Measurements from ENCODE around the gene POP7.

The POP7 gene

DNA sequence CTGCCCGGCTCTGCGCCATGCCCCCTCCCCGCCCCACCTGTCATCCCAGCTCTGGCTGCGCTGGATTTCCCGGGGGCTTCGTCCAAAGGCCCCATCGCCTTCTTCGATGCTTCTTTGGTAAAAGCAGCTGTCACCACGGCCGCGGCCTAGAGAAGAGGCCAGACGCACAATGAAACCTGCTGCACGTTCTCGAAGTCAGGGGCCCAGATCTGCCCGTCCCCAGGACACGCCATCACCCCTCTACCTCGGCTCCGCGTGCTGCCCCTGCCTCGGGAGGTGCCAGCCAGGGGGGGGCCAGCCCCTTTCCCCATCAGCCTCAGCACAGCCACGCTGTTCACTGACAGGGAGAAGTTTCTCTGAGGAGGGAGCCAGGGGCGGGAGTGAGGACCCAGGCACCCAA lies 18.7 kb upstream of the POP7 start:
- Histone ChIP-seq H3K9me2 (replicated peaks; ENCODE audit: low read depth, low read length) (no peaks in the 10 kb centered on the region), H3K79me2 (ENCODE audit: insufficient read depth, low read length) (peaks cover 45% of the 10 kb centered on the region), H4K20me1 (ENCODE audit: insufficient read depth, low read length, poor library complexity, severe bottlenecking) (peaks cover 54% of the 10 kb centered on the region), H3K4me2 (ENCODE audit: low read depth, low read length, poor library complexity, severe bottlenecking) (no peak overlapping the region), H2AFZ (ENCODE audit: low read length) (no peak overlapping the region), H3K36me3 (ENCODE audit: insufficient read depth, low read length) (peaks cover 58% of the 10 kb centered on the region; the same call in 1 of the 2 replicates), H3F3A (ENCODE audit: low read depth) (no peaks in the 10 kb centered on the region), H3K27me3 (ENCODE audit: insufficient read depth, low read length, poor library complexity, severe bottlenecking) (no peaks in the 10 kb centered on the region), H3K9me3 (ENCODE audit: insufficient read depth, low read depth, low read length) (no peaks in the 10 kb centered on the region), H3K4me3 (ENCODE audit: low read length, poor library complexity, severe bottlenecking) (no peak overlapping the region), H3K9ac (ENCODE audit: low read depth, low read length, poor library complexity, severe bottlenecking) (no peak overlapping the region), H3K4me1 (ENCODE audit: insufficient read depth, low read length, poor library complexity, severe bottlenecking) (peaks cover 24% of the 10 kb centered on the region)
- TF ChIP-seq, protein P1, sequence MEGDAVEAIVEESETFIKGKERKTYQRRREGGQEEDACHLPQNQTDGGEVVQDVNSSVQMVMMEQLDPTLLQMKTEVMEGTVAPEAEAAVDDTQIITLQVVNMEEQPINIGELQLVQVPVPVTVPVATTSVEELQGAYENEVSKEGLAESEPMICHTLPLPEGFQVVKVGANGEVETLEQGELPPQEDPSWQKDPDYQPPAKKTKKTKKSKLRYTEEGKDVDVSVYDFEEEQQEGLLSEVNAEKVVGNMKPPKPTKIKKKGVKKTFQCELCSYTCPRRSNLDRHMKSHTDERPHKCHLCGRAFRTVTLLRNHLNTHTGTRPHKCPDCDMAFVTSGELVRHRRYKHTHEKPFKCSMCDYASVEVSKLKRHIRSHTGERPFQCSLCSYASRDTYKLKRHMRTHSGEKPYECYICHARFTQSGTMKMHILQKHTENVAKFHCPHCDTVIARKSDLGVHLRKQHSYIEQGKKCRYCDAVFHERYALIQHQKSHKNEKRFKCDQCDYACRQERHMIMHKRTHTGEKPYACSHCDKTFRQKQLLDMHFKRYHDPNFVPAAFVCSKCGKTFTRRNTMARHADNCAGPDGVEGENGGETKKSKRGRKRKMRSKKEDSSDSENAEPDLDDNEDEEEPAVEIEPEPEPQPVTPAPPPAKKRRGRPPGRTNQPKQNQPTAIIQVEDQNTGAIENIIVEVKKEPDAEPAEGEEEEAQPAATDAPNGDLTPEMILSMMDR (conservative IDR thresholded peaks at IDR 0.05; ENCODE audit: low read length) = no peak
- no peak for TF ChIP-seq EZH2phosphoT487 (IDR thresholded peaks at IDR 0.05; ENCODE audit: borderline replicate concordance)

DNA sequence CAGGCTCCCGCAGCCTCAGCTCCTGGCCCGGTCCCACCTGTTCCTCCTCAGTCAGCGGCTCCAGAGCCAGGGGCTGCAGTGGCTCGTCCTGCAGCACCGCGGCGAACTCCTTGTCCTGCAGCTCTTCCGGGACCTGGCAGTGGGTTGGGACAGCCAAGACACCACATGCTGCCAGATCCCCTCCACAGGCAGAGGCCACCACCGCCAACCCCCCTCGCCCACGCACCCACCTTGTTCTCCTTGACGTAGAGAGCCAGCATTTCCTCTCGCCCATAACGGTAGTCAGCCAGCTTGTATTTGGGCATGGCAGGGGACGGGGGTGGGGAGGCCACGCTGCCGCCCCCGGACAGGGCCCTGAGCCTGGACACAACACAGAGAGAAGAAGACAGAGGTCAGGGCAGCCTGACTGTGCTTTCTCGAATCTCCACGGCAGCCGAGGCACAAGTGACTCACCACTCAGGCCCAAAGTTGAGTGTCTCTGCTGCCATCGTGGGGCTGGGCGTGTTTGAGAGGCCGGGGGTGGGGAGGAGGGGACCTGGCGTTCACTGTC lies 18.1 kb upstream of the POP7 start:
- H3K9me2 ChIP-seq (replicated peaks; ENCODE audit: low read depth, low read length) = no peaks in the 10 kb centered on the region
- no peaks in the 10 kb centered on the region for H3K27me3 ChIP-seq (ENCODE audit: insufficient read depth, low read length, poor library complexity, severe bottlenecking)
- H3K36me3 ChIP-seq (ENCODE audit: insufficient read depth, low read length) = peaks cover 53% of the 10 kb centered on the region; the same call in 1 of the 2 replicates
- peaks cover 59% of the 10 kb centered on the region for H4K20me1 ChIP-seq (ENCODE audit: insufficient read depth, low read length, poor library complexity, severe bottlenecking)
- H3K79me2 ChIP-seq (ENCODE audit: insufficient read depth, low read length) = peaks cover 51% of the 10 kb centered on the region
- TF ChIP-seq EZH2phosphoT487 (IDR thresholded peaks at IDR 0.05; ENCODE audit: borderline replicate concordance) = no peak
- TF ChIP-seq, protein P1 (conservative IDR thresholded peaks at IDR 0.05; ENCODE audit: low read length) = no peak
- H3K4me2 ChIP-seq (ENCODE audit: low read depth, low read length, poor library complexity, severe bottlenecking) = no peak overlapping the region
- H3K9ac ChIP-seq (ENCODE audit: low read depth, low read length, poor library complexity, severe bottlenecking) = no peak overlapping the region
- peaks cover 30% of the 10 kb centered on the region for H3K4me1 ChIP-seq (ENCODE audit: insufficient read depth, low read length, poor library complexity, severe bottlenecking)
- H3K9me3 ChIP-seq (ENCODE audit: insufficient read depth, low read depth, low read length) = no peaks in the 10 kb centered on the region
- H3F3A ChIP-seq (ENCODE audit: low read depth) = no peaks in the 10 kb centered on the region
- H3K4me3 ChIP-seq (ENCODE audit: low read length, poor library complexity, severe bottlenecking) = no peak overlapping the region
- H2AFZ ChIP-seq (ENCODE audit: low read length) = no peak overlapping the region

DNA sequence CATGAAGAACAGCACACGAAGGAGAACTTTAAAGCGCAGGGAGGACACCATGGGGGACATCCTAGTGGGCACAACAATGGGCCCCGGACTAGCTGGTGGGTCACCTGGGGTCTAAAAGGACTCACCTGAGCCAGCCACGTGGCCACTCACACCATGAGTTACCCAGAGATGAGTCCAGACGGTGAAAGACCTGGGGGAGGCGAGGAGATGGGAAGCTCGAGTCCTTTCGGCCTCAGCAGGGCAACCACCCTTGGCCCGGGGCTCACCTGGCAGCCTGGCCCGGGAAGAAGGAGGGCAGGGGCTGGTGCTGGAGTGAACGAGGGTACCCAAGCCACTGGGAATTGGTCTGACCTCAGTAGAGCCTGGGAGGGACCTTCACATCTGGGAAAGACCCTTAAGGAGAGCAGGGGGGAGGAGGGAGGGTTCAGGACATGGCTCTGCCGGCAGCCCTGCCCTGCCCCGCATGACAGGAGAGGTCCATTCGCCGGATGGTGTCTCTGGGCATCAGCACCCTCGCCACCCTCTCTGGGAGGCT lies 17.5 kb upstream of the POP7 start:
- no peak overlapping the region for H3K4me3 ChIP-seq (ENCODE audit: low read length, poor library complexity, severe bottlenecking)
- peak overlapping the region; percentile 35 for H3K9ac ChIP-seq (ENCODE audit: low read depth, low read length, poor library complexity, severe bottlenecking)
- H3K79me2 ChIP-seq (ENCODE audit: insufficient read depth, low read length) = peaks cover 57% of the 10 kb centered on the region
- H3K27me3 ChIP-seq (ENCODE audit: insufficient read depth, low read length, poor library complexity, severe bottlenecking) = no peaks in the 10 kb centered on the region
- peaks cover 65% of the 10 kb centered on the region for H4K20me1 ChIP-seq (ENCODE audit: insufficient read depth, low read length, poor library complexity, severe bottlenecking)
- H3K36me3 ChIP-seq (ENCODE audit: insufficient read depth, low read length) = peaks cover 47% of the 10 kb centered on the region; the same call in 1 of the 2 replicates
- TF ChIP-seq EZH2phosphoT487 (IDR thresholded peaks at IDR 0.05; ENCODE audit: borderline replicate concordance) = no peak
- TF ChIP-seq, protein P1 (conservative IDR thresholded peaks at IDR 0.05; ENCODE audit: low read length) = no peak
- H3K4me2 ChIP-seq (ENCODE audit: low read depth, low read length, poor library complexity, severe bottlenecking) = no peak overlapping the region
- no peaks in the 10 kb centered on the region for H3K9me2 ChIP-seq (replicated peaks; ENCODE audit: low read depth, low read length)
- peaks cover 32% of the 10 kb centered on the region for H3K4me1 ChIP-seq (ENCODE audit: insufficient read depth, low read length, poor library complexity, severe bottlenecking)
- H3F3A ChIP-seq (ENCODE audit: low read depth) = no peaks in the 10 kb centered on the region
- H2AFZ ChIP-seq (ENCODE audit: low read length) = no peak overlapping the region
- no peaks in the 10 kb centered on the region for H3K9me3 ChIP-seq (ENCODE audit: insufficient read depth, low read depth, low read length)

Measured in Loucy (cell line).